Sigmoid colon (tissue), 3 donors: Measurements from ENCODE around the gene ANKRD50.

Source experiments
- POLR2A ChIP-seq, 2 donors: fragments of 450-650 bp; IDR thresholded peaks; one replicate each; pipeline ENCODE4 v1.6.1; 2016; ENCODE audit warnings: antibody characterized with exemption in 2 of 2, mild to moderate bottlenecking in 2 of 2, moderate library complexity in 2 of 2
- TF ChIP-seq, protein P1 (sequence below), 4 experiments: fragments of 450-650 bp in 3 of 4; fragments of 200-600 bp in 1 of 4; IDR thresholded peaks; one replicate each; pipeline ENCODE4 v1.5.1; 2016 to 2019; ENCODE audit warnings: antibody characterized with exemption in 4 of 4, mild to moderate bottlenecking in 3 of 4, moderate library complexity in 2 of 4

DNA sequence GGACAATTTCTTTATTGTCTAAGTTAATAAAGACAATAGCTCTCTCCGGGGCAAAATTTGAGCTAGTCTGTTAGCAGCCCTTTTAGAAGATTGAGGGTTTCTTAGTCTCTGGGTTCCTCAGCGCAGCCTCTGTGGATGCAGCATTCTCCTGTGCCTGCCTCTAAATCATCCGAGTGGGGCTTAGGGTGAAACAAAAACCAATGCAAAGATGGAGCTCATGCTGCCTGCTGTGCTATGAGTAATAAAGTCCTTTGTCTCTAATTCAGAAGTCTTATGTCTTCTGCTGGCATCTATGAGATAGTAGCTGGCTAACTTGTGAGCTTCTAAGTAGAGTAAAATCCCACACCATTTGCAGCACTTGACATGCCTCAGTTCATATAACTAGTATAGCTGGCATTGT, 67.9 kb downstream of the ANKRD50 start:
- TF ChIP-seq, protein P1, sequence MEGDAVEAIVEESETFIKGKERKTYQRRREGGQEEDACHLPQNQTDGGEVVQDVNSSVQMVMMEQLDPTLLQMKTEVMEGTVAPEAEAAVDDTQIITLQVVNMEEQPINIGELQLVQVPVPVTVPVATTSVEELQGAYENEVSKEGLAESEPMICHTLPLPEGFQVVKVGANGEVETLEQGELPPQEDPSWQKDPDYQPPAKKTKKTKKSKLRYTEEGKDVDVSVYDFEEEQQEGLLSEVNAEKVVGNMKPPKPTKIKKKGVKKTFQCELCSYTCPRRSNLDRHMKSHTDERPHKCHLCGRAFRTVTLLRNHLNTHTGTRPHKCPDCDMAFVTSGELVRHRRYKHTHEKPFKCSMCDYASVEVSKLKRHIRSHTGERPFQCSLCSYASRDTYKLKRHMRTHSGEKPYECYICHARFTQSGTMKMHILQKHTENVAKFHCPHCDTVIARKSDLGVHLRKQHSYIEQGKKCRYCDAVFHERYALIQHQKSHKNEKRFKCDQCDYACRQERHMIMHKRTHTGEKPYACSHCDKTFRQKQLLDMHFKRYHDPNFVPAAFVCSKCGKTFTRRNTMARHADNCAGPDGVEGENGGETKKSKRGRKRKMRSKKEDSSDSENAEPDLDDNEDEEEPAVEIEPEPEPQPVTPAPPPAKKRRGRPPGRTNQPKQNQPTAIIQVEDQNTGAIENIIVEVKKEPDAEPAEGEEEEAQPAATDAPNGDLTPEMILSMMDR (IDR thresholded peaks at IDR 0.05): no peak
- TF ChIP-seq POLR2A (IDR thresholded peaks at IDR 0.05): no peak
